Stimulated activated CD8-positive, alpha-beta memory T cell treated with anti-CD3 and anti-CD28 coated beads, Interleukin-7, amount 100 ng/mL, for 48 hours (primary cell): ENCODE measurements around the gene ENDOD1.
"Not testable (repeated sequence)": the region's sequence is repeated elsewhere in the genome, so short reads cannot be mapped to it uniquely, and the experiment has no call there.

Experiments
- DNase-seq, 2 donors: peaks; one replicate each; pipeline ENCODE4 v3.0.0-alpha.2; 2020; ENCODE audit warnings: low read depth in 1 of 2; ENCODE audit errors: extremely low read depth in 1 of 2

ENDOD1 gene

GRCh38 chr11:95089620-95090542 is at the start of gene ENDOD1:
Gene ENDOD1, plus strand, starts transcription at chr11:95089846. Its CDS starts 82 bp downstream, at chr11:95089928.
- peak; percentile 63 to 68 for DNase-seq

GRCh38 chr11:95042239-95042638 is 47.4 kb upstream of the ENDOD1 start:
- no peak for DNase-seq

GRCh38 chr11:95042906-95043305 is 46.7 kb upstream of the ENDOD1 start:
- no peak for DNase-seq

- no peak for DNase-seq
These were observed 45.6 kb upstream of the ENDOD1 start for GRCh38 chr11:95044010-95044409.

- no peak for DNase-seq
These were observed 43.8 kb upstream of the ENDOD1 start for GRCh38 chr11:95045812-95046211.

GRCh38 chr11:95049122-95049521 is 40.5 kb upstream of the ENDOD1 start, which contains the start of gene KDM4F:
Gene KDM4F, plus strand, starts transcription at chr11:95049422.
- DNase-seq, result not testable (repeated sequence)

GRCh38 chr11:95050595-95051202 is 38.9 kb upstream of the ENDOD1 start:
- DNase-seq, result no peak

- DNase-seq, result no peak
These were observed 35.3 kb upstream of the ENDOD1 start for GRCh38 chr11:95054356-95054755.

- DNase-seq, result no peak
These were observed 34.3 kb upstream of the ENDOD1 start for GRCh38 chr11:95055283-95055897.

- no peak for DNase-seq
These were observed 31.7 kb upstream of the ENDOD1 start for GRCh38 chr11:95057959-95058358.

GRCh38 chr11:95058621-95059020 is 31.0 kb upstream of the ENDOD1 start:
- DNase-seq, result no peak

GRCh38 chr11:95059046-95059445 is 30.6 kb upstream of the ENDOD1 start:
- DNase-seq, result no peak

GRCh38 chr11:95065336-95065735 is 24.3 kb upstream of the ENDOD1 start:
- no peak for DNase-seq

- no peak for DNase-seq
These were observed 23.0 kb upstream of the ENDOD1 start, which contains the start of gene SRSF8 for GRCh38 chr11:95066716-95067038. Gene SRSF8, plus strand, starts transcription at chr11:95066919. Its CDS starts 308 bp downstream, at chr11:95067227.

GRCh38 chr11:95067039-95067840 is 22.4 kb upstream of the ENDOD1 start:
- peak; percentile 50 to 61 for DNase-seq

- no peak for DNase-seq
These were observed 21.8 kb upstream of the ENDOD1 start for GRCh38 chr11:95067841-95068219.

GRCh38 chr11:95068549-95068948 is 21.1 kb upstream of the ENDOD1 start:
- peak in 1 of 2 donors; percentile 58 for DNase-seq

- DNase-seq, result no peak
These were observed 19.2 kb upstream of the ENDOD1 start for GRCh38 chr11:95070471-95070870.

- DNase-seq, result no peak
These were observed 16.7 kb upstream of the ENDOD1 start for GRCh38 chr11:95072948-95073347.

- no peak for DNase-seq
These were observed 14.7 kb upstream of the ENDOD1 start for GRCh38 chr11:95074792-95075563.
